OCI-LY7 (cell line): ENCODE measurements around the gene TBPL1.

Experiments
- CTCF ChIP-seq: fragments of 200-600 bp; sonication (generic); conservative IDR thresholded peaks from 2 replicates; pipeline ENCODE4 v1.5.1; 2014; ENCODE audit warnings: mild to moderate bottlenecking, antibody characterized with exemption, low read length, moderate library complexity, mixed read lengths
- EZH2phosphoT487 ChIP-seq: fragments of 200-600 bp; sonication (generic); IDR thresholded peaks from 2 replicates; pipeline ENCODE4 v1.6.1; 2018; ENCODE audit warnings: low read depth, borderline replicate concordance, mild to moderate bottlenecking, mixed run types, antibody characterized with exemption, low read length, moderate library complexity, mixed read lengths

- TF ChIP-seq CTCF = no peak
- no peak for TF ChIP-seq EZH2phosphoT487
Measured at GRCh38 chr6:133977983-133978895, 25.2 kb downstream of the TBPL1 start.
